HG03571 (cell line): ENCODE data around the gene ZBTB42.

ENCODE experiments used
- ATAC-seq: cut with Tn5 transposase; IDR thresholded peaks from one replicate; pipeline ENCODE4 v1.9.1; 2021; ENCODE audit not compliant: unreplicated experiment

Gene ZBTB42

DNA sequence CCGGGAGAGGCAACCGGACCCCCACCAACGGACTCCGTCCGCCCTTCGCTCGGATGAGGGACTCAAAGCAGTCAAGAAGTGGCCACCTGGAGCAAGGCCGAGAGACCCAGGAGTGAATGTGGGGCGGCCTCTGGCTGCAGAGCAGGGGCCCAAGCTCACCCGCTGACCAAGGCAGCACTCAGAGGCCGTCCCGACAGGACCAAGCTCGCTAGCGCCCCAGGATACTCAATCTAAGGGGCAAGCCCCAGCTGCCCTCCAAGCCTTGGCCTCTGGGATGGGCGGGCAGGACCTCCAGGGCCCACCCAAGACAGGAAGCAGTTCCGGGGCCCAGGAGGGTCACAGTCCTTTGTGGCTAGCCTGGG, 6.3 kb upstream of the ZBTB42 start:
- ATAC-seq = no peak

DNA sequence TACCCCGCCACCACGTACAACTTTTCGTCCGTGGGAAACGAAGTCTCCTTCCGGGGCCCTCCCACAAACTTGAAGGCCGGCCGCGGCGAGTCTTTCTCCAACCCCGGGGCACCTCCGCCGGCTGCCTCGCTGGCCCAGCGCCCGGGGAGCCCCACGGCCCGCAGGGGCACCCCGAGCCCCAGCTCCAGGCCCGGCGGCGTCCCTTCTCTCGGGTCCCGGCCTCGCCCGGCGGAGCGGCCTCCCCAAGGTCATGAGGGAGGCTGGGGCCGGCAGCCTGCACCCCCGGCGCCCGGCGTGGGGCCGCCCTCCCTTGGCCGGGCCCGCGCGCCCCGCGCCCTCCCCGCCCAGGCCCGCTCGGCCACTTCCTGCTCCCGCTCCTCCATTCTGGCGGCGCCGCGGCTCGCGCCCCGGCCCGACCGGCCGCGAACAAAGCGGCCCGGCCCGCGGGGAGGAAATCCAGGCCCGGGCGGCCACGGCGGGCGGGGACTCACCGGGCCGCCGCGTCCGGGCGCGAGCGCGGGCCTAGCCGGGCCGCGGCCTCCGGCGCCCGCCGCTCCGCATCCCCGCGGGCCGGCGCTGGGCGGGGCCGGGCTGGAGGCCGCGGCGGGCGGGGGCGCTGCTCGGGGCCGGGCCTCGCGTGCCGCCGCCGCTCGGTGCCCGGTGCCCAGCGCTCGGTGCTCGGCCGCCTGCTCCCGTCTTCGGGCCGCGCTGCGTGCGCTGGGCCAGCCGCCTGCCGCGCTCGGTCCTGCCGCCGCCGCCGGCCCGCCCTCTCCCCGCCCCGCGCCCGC, 5.7 kb upstream of the ZBTB42 start, which contains the start of gene AKT1:
Gene AKT1 (minus strand): TSS at position 756 of the 788 bp plus-strand sequence. CDS start 3,105 bp downstream, outside the sequence.
- no peak for ATAC-seq

DNA sequence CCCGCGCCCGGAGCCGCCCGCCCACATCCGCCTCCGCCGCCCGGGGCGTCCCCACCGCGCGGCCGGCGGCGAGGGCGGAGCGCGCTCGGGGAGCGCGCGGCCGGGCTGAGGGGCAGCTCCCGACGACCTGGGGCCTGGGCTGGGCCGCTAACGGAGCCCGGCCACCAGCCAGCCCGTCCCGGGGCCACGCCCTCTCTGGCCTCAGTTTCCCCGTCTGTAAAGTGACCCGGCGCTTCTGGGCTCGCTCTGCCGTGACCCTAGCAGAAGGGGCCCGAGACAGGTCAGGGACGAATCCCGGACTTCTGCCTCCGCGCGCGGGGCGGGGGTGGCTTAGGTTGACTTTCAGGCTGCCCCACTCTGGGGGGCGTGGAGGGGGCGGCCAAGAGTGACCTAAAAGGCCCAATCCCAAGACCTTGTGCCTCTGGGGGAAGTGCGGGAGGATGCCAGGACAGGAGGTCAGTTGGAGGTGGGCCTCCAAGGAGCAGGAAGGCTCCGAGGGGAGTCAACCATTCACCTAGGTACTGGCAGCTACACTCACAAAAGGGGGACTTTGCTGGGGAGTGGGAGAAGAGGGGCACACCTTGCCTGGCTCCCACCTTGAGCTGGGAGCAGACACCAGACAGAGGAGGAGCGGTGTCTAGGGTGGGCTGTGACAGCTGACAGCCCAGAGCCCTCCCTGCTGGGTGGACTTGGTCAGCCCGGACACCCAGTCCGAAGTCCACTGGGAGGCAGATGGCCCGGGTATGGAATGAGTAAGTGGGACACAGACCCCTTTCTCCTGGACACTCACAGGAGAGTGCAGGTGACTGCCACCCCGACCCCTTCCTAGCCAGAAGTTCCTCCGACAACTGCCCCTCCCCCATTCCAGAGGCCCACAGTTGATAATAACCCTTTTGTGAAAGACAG, 4.9 kb upstream of the ZBTB42 start:
- no peak for ATAC-seq

DNA sequence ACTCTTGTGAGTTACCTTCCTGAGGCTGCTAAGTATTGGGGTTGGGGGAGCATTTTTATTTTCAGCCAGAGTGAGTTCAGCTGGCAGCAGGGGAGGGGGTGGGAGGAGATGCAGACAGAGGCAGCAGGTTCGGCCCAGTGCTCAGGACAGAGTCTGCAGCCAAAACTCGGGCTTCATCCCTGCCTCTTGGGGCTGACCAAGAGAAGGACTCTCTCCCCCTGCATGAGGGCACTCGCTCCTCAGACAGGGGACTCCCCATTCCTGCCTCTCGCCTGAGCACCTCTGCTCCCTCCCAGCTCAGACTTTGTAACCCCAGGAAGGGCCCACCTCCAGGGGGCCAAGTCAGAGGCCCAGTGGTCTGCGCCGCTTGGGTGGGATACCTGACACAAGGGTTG, 4.2 kb upstream of the ZBTB42 start:
- ATAC-seq = no peak

DNA sequence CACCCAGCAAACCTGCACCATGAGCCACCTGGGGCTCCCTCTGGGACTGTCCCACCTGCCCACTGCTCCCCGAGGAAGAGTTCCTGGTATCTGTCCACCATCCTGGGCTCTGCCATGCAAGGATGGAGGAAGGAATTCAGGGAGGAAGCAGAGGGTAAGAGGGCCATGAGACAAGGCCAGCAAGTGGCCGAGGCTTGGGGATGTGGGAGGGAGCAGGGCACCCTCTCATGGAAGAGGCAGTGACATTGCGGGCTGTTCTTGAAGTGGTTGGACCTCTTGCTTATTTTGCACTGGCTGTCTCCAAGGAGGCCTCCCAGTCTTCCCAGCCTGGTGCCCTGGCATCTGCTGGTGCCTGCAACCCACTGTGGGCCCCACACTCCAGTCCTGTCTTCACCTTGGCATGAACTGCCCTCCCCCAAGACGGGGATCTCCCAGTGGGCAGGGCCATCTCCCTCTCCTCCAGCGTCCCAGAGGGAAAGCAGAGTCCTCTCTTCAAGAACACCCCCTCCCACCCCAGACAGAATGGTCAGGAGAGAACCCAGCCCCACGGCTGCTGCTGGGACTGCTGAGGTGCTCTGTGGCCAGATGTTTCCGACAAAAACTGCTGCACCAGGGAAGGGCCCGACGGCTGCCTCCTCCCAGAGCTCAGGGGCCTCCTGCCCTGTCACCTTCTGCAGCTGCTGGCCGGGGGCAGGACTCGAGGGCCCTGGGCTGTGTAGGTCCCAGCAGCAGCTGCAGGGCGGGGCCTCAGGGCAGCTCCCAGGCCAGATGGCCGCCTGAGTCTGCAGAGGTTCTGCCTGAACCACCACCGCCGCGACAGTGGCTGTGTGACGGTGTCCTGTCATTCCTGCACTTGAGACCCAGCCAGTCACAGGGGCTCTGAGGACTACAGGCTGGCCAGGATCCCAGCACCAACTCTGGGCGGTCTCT, 3.5 kb upstream of the ZBTB42 start:
- no peak for ATAC-seq

DNA sequence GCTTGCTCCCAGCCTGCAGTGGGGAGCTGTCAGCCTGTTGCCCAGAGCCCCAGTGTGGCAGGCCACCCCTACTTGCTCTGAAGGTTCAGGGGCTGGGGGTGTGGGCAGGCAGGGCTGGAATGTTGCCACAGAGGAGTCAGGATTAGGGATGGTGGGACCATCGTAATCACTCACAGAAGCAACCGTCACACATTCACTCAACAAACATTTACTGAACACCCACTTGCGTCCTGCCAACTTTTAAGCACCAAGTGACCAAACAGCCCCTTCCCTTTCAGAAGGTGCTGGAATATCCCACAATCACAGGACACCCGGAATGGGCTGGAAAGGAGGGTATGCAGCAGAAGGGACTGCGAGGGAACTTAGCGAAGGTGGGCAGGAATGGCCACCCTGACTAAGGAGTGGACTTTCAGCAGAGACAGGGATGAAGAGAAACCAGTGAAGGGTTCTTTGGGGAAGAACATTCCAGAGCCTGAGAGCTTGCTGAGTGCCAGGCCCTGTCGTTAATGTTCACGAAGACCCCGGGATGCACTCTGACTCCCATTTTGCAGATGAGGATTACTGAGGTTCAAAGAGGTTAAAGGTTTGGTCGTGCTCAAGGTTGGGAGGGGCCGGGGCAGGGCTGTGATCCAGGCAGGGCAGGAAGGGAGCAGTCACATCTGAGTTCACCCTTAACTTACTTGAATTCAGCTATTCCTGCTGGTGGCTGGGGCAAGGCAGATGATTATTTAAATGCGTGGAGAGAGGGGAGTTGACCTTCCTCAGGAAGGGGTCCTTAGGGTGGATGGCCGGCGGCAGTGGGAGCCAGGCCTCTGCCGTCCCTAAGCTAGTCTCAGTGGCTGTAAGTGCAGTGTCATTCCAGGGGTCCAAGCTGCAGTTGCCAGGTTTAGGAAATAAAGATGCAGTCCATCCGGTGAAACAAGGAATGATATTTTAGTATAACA, 2.3 kb upstream of the ZBTB42 start:
- no peak for ATAC-seq

DNA sequence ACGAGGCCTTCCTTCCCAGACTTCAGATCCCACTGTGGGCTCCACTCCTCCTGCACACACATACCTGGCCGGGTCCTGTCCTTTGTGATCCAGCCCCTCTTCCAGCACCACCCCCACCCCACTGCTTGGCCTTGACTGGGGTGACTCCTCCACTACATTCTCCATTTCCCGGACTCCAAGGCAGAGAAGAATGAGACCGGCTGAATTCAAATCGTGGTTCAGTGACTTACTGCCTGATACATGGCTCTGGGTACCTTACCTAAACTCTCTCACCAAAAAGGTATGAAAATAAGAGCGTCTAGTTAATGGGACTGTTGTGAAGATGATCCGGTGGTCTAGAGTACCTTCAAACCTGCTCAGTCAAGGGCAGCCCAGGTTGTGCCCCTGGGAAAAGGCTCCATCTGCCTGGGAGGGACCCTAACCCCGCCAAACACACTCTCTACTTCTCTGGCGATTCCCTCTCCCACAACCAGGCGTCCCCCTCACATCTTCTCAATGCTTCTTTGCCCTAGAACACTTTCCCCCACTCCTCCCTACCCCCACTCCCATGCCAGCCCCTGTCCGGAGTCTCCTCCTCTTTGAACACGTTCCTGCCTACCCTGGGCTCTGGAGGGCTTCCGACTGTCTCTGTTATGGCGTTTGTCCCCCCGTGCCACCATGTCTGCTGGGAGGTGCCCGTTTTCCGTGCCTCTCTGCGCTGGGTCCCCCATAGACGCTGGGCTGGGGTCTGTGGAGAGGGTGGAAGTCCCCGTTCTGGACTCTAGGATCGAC, 1.5 kb upstream of the ZBTB42 start:
- no peak for ATAC-seq

DNA sequence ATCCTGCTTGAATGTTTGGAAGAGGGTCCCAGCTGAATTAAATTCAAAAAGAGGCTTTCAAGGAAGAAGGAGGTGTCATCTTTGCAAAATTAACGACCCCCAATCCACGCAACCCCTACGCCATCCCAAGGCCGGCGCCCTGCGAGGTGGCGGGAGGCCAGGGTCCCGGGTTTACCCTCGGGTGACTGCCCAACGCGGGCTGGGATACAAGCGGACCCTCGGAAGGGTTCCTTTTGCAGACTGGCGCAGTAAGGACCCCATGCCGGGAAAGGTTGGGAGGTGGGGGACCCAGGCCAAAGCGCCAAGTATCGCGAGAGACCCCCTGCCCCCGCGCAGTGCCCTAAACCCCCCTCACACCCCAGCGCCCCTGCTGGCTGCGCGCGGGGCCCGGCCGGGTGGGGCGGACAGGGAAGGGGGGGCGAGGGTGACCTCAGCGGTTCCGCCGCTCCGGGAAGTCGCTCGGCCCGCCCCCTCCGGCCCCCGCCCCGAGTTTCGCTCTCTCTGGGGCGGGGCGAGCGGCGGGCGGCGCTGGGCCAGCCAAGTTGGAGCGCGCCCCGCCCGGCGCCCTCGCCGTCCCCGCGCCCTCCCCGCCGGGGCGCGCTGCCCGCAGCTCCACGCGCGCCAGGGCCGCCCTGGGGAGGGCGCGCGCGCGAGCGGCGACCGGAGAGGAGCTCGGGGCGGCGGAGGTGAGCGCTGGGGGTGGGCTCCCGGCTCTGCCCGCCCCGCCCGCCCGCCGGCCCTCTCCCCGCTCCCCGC, 708 bp upstream of the ZBTB42 start:
- ATAC-seq = peak; percentile 53

DNA sequence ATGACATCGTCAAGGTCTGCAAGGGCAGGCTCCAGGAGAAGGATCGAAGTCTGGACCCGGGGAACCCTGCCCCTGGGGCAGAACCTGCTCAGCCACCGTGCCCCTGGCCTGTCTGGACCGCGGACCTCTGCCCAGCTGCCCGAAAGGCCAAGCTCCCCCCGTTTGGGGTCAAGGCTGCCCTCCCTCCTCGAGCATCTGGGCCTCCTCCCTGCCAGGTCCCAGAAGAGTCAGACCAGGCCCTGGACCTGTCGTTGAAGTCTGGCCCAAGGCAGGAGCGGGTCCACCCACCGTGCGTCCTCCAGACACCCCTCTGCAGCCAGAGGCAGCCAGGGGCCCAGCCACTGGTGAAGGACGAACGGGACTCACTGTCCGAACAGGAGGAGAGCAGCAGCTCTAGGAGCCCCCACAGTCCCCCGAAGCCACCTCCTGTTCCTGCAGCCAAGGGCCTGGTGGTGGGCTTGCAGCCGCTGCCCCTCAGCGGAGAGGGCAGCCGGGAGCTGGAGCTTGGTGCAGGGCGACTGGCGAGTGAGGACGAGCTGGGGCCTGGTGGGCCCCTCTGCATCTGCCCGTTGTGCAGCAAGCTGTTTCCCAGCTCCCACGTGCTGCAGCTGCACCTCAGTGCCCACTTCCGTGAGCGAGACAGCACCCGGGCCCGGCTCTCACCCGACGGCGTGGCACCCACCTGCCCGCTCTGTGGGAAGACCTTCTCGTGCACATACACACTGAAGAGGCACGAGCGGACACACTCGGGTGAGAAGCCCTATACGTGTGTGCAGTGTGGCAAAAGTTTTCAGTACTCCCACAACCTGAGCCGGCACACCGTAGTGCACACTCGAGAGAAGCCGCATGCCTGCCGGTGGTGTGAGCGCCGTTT, 856 bp downstream of the ZBTB42 start:
- no peak for ATAC-seq

DNA sequence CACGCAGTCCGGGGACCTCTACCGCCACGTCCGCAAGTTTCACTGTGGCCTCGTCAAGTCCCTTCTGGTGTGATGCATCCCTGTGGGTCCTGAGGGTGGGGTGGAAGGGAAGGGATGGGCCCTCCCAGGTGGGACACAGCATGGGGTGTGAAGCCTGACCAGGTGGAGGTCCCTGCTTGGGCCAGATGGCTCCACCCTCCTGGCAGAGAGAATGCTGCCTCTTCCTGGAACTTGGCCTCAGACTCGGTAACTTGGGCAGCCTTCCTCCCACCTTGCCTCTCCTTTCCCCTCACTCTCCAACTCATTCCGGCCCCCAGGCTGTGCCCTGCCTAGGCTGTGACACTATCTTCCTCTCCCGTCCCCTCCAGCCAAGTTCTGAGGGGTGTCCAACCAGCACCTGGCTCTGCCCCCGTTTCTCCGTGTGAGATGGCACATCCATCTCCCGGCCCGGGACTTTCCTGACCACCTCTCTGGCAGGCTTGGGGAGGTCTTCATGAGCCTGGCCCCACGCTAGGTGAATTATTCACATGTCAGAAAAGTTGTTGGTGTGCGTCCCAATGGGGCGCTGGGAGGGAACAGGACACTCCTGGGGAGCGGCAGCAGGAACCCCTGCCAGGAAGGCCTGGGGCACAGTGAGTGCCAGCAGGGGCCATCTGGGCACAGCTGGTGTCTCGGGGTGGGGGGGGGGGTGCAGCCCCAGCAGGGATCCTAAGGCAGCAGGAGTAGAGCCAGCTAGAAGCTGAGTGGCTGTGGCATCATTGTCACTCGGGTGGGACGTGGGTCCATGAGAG, 1.7 kb downstream of the ZBTB42 start:
- ATAC-seq = no peak

DNA sequence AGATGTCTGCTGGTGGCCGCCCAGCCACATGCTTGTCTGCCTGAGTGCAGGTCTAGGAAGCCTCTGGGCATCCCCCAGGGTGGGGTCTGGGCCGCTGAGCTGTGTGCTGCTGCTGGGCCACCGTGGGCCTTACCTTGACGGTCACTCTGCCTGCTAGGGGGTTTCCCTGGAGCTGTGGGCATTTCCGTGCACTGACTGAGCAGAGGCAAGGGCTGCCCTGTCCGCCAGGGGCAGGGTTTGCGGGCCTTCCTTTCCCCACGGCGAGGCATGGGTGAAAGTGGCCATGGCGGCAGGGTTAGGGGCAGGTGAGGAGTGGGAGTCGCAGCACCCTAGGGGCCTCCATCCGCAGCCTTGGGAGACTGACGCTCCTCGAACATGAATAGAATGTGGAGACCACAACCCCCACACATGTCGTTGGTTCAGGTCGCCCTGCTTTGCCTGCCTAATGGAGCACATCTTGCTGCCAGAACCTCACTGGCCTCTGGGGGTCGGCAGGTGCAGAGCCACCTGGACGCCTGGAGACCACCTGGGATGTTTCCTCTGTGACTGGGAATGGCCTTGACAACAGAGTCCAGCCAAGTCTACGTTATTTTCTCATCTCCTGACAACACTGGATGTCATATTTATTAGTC, 2.5 kb downstream of the ZBTB42 start:
- no peak for ATAC-seq

DNA sequence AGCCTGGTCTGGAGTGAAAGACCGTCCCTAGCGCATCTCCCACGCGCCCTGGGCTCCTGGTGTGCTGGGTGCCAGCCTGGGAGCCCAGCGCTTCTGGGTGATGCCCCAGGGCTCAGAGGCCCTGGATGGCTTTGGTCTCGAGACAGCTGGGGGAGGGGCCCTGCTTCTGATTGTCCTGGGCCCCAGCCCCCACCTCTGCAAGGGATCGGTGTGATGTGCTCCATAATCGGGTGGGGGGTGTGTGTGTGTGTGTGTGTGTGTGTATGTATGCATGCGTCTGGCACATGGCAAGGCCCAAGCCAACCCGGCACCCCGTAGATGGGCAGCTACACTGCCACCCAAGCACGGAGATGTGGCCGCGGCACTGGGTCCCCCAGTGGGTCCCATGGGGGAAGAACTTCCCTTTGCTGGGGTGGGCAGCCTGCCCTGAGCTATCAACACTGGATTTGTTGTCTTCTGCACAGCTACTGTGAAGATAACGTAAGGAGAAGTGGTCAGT, 3.1 kb downstream of the ZBTB42 start:
- no peak for ATAC-seq

DNA sequence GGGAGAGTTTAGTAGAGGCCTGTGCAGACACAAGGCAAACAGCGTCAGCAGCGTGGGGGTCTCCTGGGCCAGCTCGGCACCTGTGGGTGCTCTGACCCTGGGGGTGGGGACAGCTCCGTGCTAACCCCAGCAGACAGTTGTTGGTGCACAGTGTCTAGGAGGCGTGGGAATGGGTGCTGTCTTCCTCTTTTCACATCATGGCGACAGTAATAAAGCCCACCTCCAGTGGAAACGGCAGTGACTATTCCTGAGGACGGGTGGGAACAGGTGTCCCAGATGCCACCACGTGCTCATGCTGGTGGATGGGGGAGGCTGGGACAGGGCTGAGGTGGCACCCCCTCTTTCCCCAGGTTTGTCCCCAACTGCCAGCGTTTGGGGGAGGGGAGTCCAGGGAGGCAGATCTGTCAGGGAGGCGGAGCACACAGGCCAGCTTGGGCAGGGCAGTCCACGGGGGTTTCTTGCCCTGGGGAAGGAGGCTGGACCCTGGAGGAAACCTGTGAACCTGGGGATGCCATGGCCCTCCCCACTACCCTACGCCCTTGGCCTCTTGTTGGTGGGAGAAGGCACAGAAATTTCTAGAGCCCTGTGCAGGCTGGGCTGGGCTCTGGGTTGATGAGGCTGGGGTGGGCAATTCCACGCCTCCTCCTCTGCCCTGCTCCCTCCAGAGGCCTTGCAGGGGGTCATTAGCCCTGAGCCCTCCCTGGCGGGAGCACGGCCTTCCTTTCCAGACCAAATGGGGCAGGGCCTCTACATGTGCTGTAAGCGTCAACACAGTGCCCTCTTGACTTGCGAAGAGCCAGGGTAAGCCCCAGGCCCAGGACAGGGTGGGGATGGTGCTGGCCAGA, 3.8 kb downstream of the ZBTB42 start:
- no peak for ATAC-seq

DNA sequence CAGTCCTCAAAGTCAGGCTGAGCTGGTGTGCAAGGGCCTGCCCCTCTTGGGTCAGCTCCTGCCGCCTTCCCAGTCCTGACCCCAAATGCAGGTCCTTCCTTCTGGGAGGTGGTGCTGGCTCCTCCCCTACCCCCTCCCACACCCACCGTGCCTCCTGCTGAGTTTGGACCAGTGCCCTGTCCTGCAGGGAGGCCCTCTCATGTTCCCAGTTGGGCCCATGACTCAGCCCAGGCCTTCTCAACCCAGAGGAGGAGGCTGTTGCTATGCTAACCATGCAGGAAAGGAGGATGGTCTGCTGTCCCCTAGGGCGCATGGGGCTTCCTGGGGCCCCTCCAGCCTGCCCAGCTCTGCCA, 4.4 kb downstream of the ZBTB42 start:
- no peak for ATAC-seq

DNA sequence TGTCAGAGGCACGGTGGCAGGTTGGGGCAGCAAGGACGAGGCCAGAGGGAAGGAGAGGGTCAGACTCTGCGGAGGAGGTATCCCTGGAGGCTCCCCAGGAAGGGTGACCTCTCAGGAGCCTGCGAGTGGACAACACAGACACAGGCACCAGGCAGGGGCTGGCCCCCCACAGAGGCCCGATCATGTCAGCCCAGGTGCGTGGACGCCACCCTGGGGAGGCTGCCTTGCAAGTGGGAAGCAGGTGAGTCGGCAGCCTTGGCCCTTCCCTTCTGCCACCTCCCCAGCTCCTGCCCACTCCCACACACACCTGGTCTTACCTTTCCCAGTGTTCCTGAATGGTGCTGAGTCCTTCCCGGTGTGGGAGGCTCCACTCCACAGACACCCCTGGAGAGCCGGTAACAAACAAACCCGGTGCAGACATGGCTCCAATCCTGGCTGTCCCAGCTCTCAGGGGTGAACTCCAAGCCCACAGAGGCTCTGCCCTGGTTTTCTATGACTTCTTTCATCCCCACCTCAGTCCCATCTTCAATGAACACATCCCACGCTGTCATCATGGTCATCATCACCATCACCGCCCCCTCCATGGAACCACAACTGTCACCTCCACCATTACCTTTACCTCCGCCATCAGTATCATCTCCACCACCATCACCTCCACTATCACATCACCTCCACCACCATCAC, 5.2 kb downstream of the ZBTB42 start:
- no peak for ATAC-seq
